Measurements from ENCODE around the gene CDH8. TPM values are rescaled to one million over a fixed set of nuclear protein-coding genes. Genes with fewer than 3 reads are reported as not detected.

CDH8 gene
- total RNA-seq, 1 experiment from 2014 or later = 5.7 TPM

GRCh38 chr16:61644736-61645135 is 391.5 kb downstream of the CDH8 start:
- no TSS peak for BruUV-seq (replicated peaks)
- intact Hi-C loops (cut with micrococcal nuclease) = no loop called here
- H2AFZ ChIP-seq (ENCODE audit: low read length) = no peak overlapping the region
- DNase-seq (no peak), ATAC-seq (no peak)
- no peaks in the 10 kb centered on the region for H3F3A ChIP-seq (ENCODE audit: low read length, unreplicated experiment)
- no peaks in the 10 kb centered on the region for H3K9me3 ChIP-seq (ENCODE audit: low read length)
- H3K4me3 ChIP-seq (ENCODE audit: low read length) = no peak overlapping the region
- H3K4me1 ChIP-seq (ENCODE audit: insufficient read depth, low read length) = no peaks in the 10 kb centered on the region
- TF ChIP-seq EZH2phosphoT487 (IDR thresholded peaks at IDR 0.05; ENCODE audit: borderline replicate concordance, low read length) (no peak), CTCF (conservative IDR thresholded peaks at IDR 0.05; ENCODE audit: low read depth, low read length) (no peak), EZH2 (IDR thresholded peaks at IDR 0.05; ENCODE audit: low read length, unreplicated experiment) (no peak)
- ChIA-PET CTCF (no interaction called here), POLR2A (ENCODE audit: unreplicated experiment) (no interaction called here)
- H3K9me2 ChIP-seq (replicated peaks; ENCODE audit: low read length) = no peaks in the 10 kb centered on the region
- H3K4me2 ChIP-seq (ENCODE audit: low read length) = no peak overlapping the region
- H3K27me3 ChIP-seq (ENCODE audit: low read length) = no peaks in the 10 kb centered on the region
- no peaks in the 10 kb centered on the region for H3K79me2 ChIP-seq (ENCODE audit: low read length)
- H3K9ac ChIP-seq (ENCODE audit: low read length) = no peak overlapping the region
- no peak overlapping the region for H3K27ac ChIP-seq (ENCODE audit: low read length)
- no peaks in the 10 kb centered on the region for H3K36me3 ChIP-seq (ENCODE audit: low read depth, low read length)
- no peaks in the 10 kb centered on the region for H4K20me1 ChIP-seq (ENCODE audit: low read length)

GRCh38 chr16:61617219-61617783 is 418.9 kb downstream of the CDH8 start:
- Histone ChIP-seq H3K36me3 (ENCODE audit: low read depth, low read length) (no peaks in the 10 kb centered on the region), H3K27me3 (ENCODE audit: low read length) (no peaks in the 10 kb centered on the region), H3K9me2 (replicated peaks; ENCODE audit: low read length) (no peaks in the 10 kb centered on the region), H2AFZ (ENCODE audit: low read length) (no peak overlapping the region), H3F3A (ENCODE audit: low read length, unreplicated experiment) (no peaks in the 10 kb centered on the region), H3K4me2 (ENCODE audit: low read length) (no peak overlapping the region), H3K9ac (ENCODE audit: low read length) (no peak overlapping the region), H3K27ac (ENCODE audit: low read length) (no peak overlapping the region), H3K4me1 (ENCODE audit: insufficient read depth, low read length) (no peaks in the 10 kb centered on the region), H4K20me1 (ENCODE audit: low read length) (no peaks in the 10 kb centered on the region), H3K9me3 (ENCODE audit: low read length) (no peaks in the 10 kb centered on the region), H3K4me3 (ENCODE audit: low read length) (no peak overlapping the region), H3K79me2 (ENCODE audit: low read length) (no peaks in the 10 kb centered on the region)
- POLR2A ChIA-PET (ENCODE audit: unreplicated experiment) = no interaction called here
- CTCF ChIA-PET = no interaction called here
- DNase-seq (no peak), ATAC-seq (no peak)
- no peak for TF ChIP-seq EZH2 (IDR thresholded peaks at IDR 0.05; ENCODE audit: low read length, unreplicated experiment)
- no peak for TF ChIP-seq CTCF (conservative IDR thresholded peaks at IDR 0.05; ENCODE audit: low read depth, low read length)
- TF ChIP-seq EZH2phosphoT487 (IDR thresholded peaks at IDR 0.05; ENCODE audit: borderline replicate concordance, low read length) = no peak
- intact Hi-C loops (cut with micrococcal nuclease) = no loop called here
- BruUV-seq (replicated peaks) = no TSS peak

- ATAC-seq (no peak), DNase-seq (no peak)
- Histone ChIP-seq H3K79me2 (ENCODE audit: low read length) (no peaks in the 10 kb centered on the region), H4K20me1 (ENCODE audit: low read length) (no peaks in the 10 kb centered on the region), H3K9me2 (replicated peaks; ENCODE audit: low read length) (no peaks in the 10 kb centered on the region), H3K4me1 (ENCODE audit: insufficient read depth, low read length) (no peaks in the 10 kb centered on the region), H3F3A (ENCODE audit: low read length, unreplicated experiment) (no peaks in the 10 kb centered on the region), H3K36me3 (ENCODE audit: low read depth, low read length) (no peaks in the 10 kb centered on the region), H2AFZ (ENCODE audit: low read length) (no peak overlapping the region), H3K9me3 (ENCODE audit: low read length) (no peaks in the 10 kb centered on the region), H3K27me3 (ENCODE audit: low read length) (no peaks in the 10 kb centered on the region), H3K27ac (ENCODE audit: low read length) (no peak overlapping the region), H3K4me2 (ENCODE audit: low read length) (no peak overlapping the region), H3K4me3 (ENCODE audit: low read length) (no peak overlapping the region), H3K9ac (ENCODE audit: low read length) (no peak overlapping the region)
- no TSS peak for BruUV-seq (replicated peaks)
- intact Hi-C loops (cut with micrococcal nuclease) = no loop called here
- TF ChIP-seq EZH2phosphoT487 (IDR thresholded peaks at IDR 0.05; ENCODE audit: borderline replicate concordance, low read length) = no peak
- TF ChIP-seq CTCF (conservative IDR thresholded peaks at IDR 0.05; ENCODE audit: low read depth, low read length) = no peak
- no peak for TF ChIP-seq EZH2 (IDR thresholded peaks at IDR 0.05; ENCODE audit: low read length, unreplicated experiment)
- CTCF ChIA-PET = no interaction called here
- POLR2A ChIA-PET (ENCODE audit: unreplicated experiment) = interaction anchor here (0.7 kb wide), 1 partner anchor 405 kb away, joined by 3 read pairs; no protein-coding TSS in a partner anchor
These were observed 420.1 kb downstream of the CDH8 start for GRCh38 chr16:61616088-61616487.

All from PC-3 (cell line).